Lung (tissue), 12 donors: Measurements from ENCODE around the gene HIBCH. TPM values are rescaled to one million over a fixed set of nuclear protein-coding genes. Genes with fewer than 3 reads are reported as not detected.
"Not testable (repeated sequence)": the region's sequence is repeated elsewhere in the genome, so short reads cannot be mapped to it uniquely, and the experiment has no call there.

Experiments used
- ATAC-seq: fragments of 200-7000 bp; cut with Tn5 transposase; one replicate; pipeline ENCODE4 v1.9.1; 2020; ENCODE audit warnings: moderate number of reproducible peaks; ENCODE audit not compliant: insufficient read depth, low FRiP score
- DNase-seq, 3 donors: peaks; one replicate each; pipeline ENCODE4 v3.0.0-alpha.2; 2013 to 2017
- H3K27ac ChIP-seq, 2 donors: one replicate each; pipeline ENCODE4 v1.5.1; 2013; ENCODE audit warnings: mild to moderate bottlenecking in 2 of 2, moderate library complexity in 2 of 2, control low read depth in 1 of 2, inconsistent platforms in 1 of 2, low read depth in 1 of 2, low read length in 1 of 2
- H3K27me3 ChIP-seq, 3 donors: one replicate each; pipeline ENCODE4 v1.5.1; 2013; ENCODE audit warnings: low read length in 2 of 3; ENCODE audit not compliant: control insufficient read depth in 3 of 3, insufficient read depth in 3 of 3
- H3K36me3 ChIP-seq, 4 donors: one replicate each; pipeline ENCODE4 v1.5.1; 2013; ENCODE audit warnings: low read length in 4 of 4, mild to moderate bottlenecking in 1 of 4, moderate library complexity in 1 of 4; ENCODE audit not compliant: control insufficient read depth in 4 of 4, insufficient read depth in 4 of 4
- H3K4me1 ChIP-seq, 5 donors: one replicate each; pipeline ENCODE4 v1.5.1; 2013; ENCODE audit warnings: low read length in 5 of 5, mild to moderate bottlenecking in 2 of 5, moderate library complexity in 1 of 5; ENCODE audit not compliant: control insufficient read depth in 5 of 5, insufficient read depth in 5 of 5
- H3K4me3 ChIP-seq: one replicate; pipeline ENCODE4 v1.5.1; 2013; ENCODE audit warnings: mild to moderate bottlenecking, control low read depth, moderate library complexity
- H3K9ac ChIP-seq, 2 donors: one replicate each; pipeline ENCODE4 v1.5.1; 2013; ENCODE audit warnings: low read length in 2 of 2, control low read depth in 1 of 2; ENCODE audit not compliant: insufficient read depth in 1 of 2
- H3K9me3 ChIP-seq, 4 donors: one replicate each; pipeline ENCODE4 v1.5.1; 2013; ENCODE audit warnings: low read length in 3 of 4, mild to moderate bottlenecking in 1 of 4, moderate library complexity in 1 of 4; ENCODE audit not compliant: control insufficient read depth in 4 of 4, insufficient read depth in 3 of 4
- CTCF ChIP-seq: IDR thresholded peaks from 2 replicates; pipeline ENCODE4 v1.5.1; 2012; ENCODE audit warnings: mild to moderate bottlenecking; ENCODE audit errors: control extremely low read depth, extremely low read depth
- WGBS, 2 donors: extraction: QIAGEN DNeasy Blood & Tissue Kit; methylation state at CpG; one replicate each; pipeline ENCODE4 v1.1.7; 2013; 5-methylcytosine and 5-hydroxymethylcytosine counted together
- polyA plus RNA-seq, 2 donors: library from polyadenylated mRNA; stranded (reverse); fragments of 200-250 nt; gene quantifications; one replicate each; pipeline ENCODE4 v1.2.1, GENCODE V29; 2013
- total RNA-seq, 2 donors: library from RNA; depleted of rRNA in 1 of 2; stranded (reverse); fragments of >200 nt in 1 of 2; gene quantifications; one replicate each; pipeline ENCODE4 v1.2.1, GENCODE V29; 2014 to 2021
- donor health status: control.
- donor health status: control.
- donor health status: Bipolar disorder and iron deficiency.
- donor health status: healthy.
- donor health status: DM: yes; HTN: yes; CAD: no.

HIBCH gene
- total and polyA plus RNA-seq, 4 donors: 14.2 to 50.0 (median 17.9) TPM

- Histone ChIP-seq H3K36me3 (peaks cover 0 to 4% (median 4%) of the 10 kb centered on the region in 4 donors), H3K4me1 (no peaks in the 10 kb centered on the region), H3K9me3 (peaks cover 0 to 3% (median 0%) of the 10 kb centered on the region in 4 donors), H3K27ac (no peak overlapping the region), H3K4me3 (no peak overlapping the region), H3K9ac (no peak overlapping the region), H3K27me3 (no peaks in the 10 kb centered on the region)
- TF ChIP-seq CTCF: no peak
- WGBS, 2 donors: 87 to 89% methylated on average over 4 of the region's 4 CpGs
- DNase-seq (no peak), ATAC-seq (no peak)
Observed at GRCh38 chr2:190235101-190235500, 84.5 kb downstream of the HIBCH start.

- not testable (repeated sequence) for ATAC-seq, H3K27me3 ChIP-seq, H3K9me3 ChIP-seq, H3K4me3 ChIP-seq, H3K4me1 ChIP-seq, DNase-seq, H3K9ac ChIP-seq, H3K27ac ChIP-seq
- WGBS, 2 donors: 92 to 99% methylated on average over 12 of the region's 12 CpGs
- H3K36me3 ChIP-seq: peaks cover 0 to 14% (median 4%) of the 10 kb centered on the region in 4 donors
Observed at GRCh38 chr2:190223989-190224388, 95.6 kb downstream of the HIBCH start.

GRCh38 chr2:190222745-190223144 lies 96.9 kb downstream of the HIBCH start:
- H3K27me3 ChIP-seq, H3K4me1 ChIP-seq, ATAC-seq, H3K27ac ChIP-seq, DNase-seq, H3K9me3 ChIP-seq, H3K4me3 ChIP-seq, H3K9ac ChIP-seq: not testable (repeated sequence)
- peaks cover 0 to 14% (median 4%) of the 10 kb centered on the region in 4 donors for H3K36me3 ChIP-seq
- 100% methylated on average over 2 of the region's 2 CpGs for WGBS, 2 donors

- H3K27me3 ChIP-seq: no peaks in the 10 kb centered on the region
- peaks cover 0 to 6% (median 0%) of the 10 kb centered on the region in 4 donors for H3K9me3 ChIP-seq
- TF ChIP-seq CTCF: no peak
- no peak overlapping the region for H3K4me3 ChIP-seq
- WGBS, 2 donors: 92% methylated on average over 7 of the region's 7 CpGs
- ATAC-seq (no peak), DNase-seq (no peak)
- peaks cover 0 to 4% (median 0%) of the 10 kb centered on the region in 5 donors for H3K4me1 ChIP-seq
- H3K27ac ChIP-seq: no peak overlapping the region
- no peak overlapping the region for H3K9ac ChIP-seq
- peaks cover 0 to 14% (median 4%) of the 10 kb centered on the region in 4 donors for H3K36me3 ChIP-seq
Observed at GRCh38 chr2:190221429-190221828, 98.2 kb downstream of the HIBCH start.
